ENCODE data around the gene FANCL. TPM values are rescaled to one million over a fixed set of nuclear protein-coding genes. Genes with fewer than 3 reads are reported as not detected.
"Not testable (repeated sequence)": the region's sequence is repeated elsewhere in the genome, so short reads cannot be mapped to it uniquely, and the experiment has no call there.

The FANCL gene
- total RNA-seq, 2 donors from 2014 or later = 12.2 to 19.5 TPM

DNA sequence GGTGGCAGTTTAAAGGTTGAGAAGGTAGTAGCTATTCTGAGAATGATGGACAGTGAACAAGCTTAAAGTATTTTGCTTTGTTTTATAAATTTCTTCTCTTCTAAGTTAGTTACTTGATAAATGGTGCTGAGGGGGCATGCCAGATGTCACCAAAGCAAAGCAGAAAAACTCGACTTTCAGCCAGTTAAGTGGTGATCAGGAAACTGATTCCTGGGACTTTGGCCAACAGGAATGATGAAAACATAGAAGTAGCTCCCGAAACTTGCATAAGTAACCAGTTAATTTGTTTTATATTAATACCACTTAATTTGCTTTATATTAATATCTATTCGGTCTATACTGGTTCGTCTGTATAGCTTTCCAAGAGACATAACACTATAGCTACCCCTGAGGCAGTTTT, 82.6 kb downstream of the FANCL start:
- intact Hi-C loops (cut with DNase I) = no loop called here
- no peak for DNase-seq
- H3K36me3 ChIP-seq (replicated peaks in 1 of 2; ENCODE audit: insufficient read depth in 1 of 2, low read depth in 2 of 2) = peaks cover 0 to 3% of the 10 kb centered on the region in 2 donors

DNA sequence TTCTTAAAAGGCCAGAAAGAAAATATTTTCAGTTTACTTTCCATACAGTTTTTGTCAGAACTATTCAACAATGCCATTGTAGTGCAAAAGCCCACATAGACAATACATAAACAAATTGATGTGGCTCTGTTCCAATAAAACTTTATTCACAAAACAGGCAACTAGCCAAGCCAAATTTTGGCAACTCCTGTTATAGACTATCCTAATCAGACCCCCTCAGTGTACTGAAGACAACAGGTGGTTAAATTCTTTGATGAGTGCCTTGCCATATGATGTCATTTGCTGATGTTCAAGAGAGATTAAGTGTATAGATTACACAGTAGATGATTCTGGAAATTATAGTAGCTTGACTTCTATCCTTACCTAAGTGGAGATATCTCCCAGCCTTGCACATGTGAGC, 83.4 kb downstream of the FANCL start:
- Histone ChIP-seq H3K4me3 (no peak overlapping the region), H3K27ac (no peak overlapping the region), H3K4me1 (no peaks in the 10 kb centered on the region), H3K36me3 (replicated peaks in 1 of 2; ENCODE audit: insufficient read depth in 1 of 2, low read depth in 2 of 2) (peaks cover 0 to 3% of the 10 kb centered on the region in 2 donors), H3K9me3 (no peaks in the 10 kb centered on the region), H3K27me3 (no peaks in the 10 kb centered on the region)
- intact Hi-C loops (cut with DNase I) = no loop called here
- DNase-seq (no peak), ATAC-seq (no peak)
- TF ChIP-seq, protein P1, sequence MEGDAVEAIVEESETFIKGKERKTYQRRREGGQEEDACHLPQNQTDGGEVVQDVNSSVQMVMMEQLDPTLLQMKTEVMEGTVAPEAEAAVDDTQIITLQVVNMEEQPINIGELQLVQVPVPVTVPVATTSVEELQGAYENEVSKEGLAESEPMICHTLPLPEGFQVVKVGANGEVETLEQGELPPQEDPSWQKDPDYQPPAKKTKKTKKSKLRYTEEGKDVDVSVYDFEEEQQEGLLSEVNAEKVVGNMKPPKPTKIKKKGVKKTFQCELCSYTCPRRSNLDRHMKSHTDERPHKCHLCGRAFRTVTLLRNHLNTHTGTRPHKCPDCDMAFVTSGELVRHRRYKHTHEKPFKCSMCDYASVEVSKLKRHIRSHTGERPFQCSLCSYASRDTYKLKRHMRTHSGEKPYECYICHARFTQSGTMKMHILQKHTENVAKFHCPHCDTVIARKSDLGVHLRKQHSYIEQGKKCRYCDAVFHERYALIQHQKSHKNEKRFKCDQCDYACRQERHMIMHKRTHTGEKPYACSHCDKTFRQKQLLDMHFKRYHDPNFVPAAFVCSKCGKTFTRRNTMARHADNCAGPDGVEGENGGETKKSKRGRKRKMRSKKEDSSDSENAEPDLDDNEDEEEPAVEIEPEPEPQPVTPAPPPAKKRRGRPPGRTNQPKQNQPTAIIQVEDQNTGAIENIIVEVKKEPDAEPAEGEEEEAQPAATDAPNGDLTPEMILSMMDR (IDR thresholded peaks at IDR 0.05) = no peak
- TF ChIP-seq POLR2A (IDR thresholded peaks at IDR 0.05) = no peak

More for the DNA sequence above, 82.6 kb downstream of the FANCL start:
- no peak overlapping the region for H3K4me3 ChIP-seq
- no peak for ATAC-seq
- H3K27me3 ChIP-seq = no peaks in the 10 kb centered on the region
- H3K27ac ChIP-seq = no peak overlapping the region
- WGBS, 2 donors = 70 to 71% methylated on average over 4 of the region's 4 CpGs
- H3K9me3 ChIP-seq = no peaks in the 10 kb centered on the region
- TF ChIP-seq POLR2A (IDR thresholded peaks at IDR 0.05) = no peak
- TF ChIP-seq, protein P1 (IDR thresholded peaks at IDR 0.05) = no peak
- no peaks in the 10 kb centered on the region for H3K4me1 ChIP-seq

DNA sequence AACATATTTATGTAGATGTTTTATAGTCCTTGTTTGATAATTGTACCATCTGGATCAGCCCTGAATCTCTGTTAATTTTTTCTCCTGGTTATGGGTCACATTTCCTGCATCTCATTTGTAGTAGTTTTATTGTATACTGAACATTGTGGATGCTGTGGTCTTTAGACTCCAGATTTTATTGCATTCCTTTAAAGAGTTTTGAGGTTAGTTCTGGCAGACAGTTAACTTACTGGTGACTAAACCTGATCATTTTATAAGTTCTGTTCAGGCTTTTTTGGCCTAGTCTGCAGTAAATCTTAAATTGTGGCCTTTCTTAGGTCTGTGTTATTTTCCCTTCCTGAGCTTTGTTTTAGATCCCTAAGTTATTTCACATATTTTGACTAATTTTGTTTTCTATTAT, 84.3 kb downstream of the FANCL start:
- Histone ChIP-seq H3K9me3 (no peaks in the 10 kb centered on the region), H3K4me1 (no peaks in the 10 kb centered on the region), H3K27ac (no peak overlapping the region), H3K27me3 (no peaks in the 10 kb centered on the region), H3K4me3 (no peak overlapping the region), H3K36me3 (replicated peaks in 1 of 2; ENCODE audit: insufficient read depth in 1 of 2, low read depth in 2 of 2) (peaks cover 0 to 3% of the 10 kb centered on the region in 2 donors)
- TF ChIP-seq POLR2A (IDR thresholded peaks at IDR 0.05) = no peak
- ATAC-seq (no peak), DNase-seq (no peak)
- intact Hi-C loops (cut with DNase I) = no loop called here

DNA sequence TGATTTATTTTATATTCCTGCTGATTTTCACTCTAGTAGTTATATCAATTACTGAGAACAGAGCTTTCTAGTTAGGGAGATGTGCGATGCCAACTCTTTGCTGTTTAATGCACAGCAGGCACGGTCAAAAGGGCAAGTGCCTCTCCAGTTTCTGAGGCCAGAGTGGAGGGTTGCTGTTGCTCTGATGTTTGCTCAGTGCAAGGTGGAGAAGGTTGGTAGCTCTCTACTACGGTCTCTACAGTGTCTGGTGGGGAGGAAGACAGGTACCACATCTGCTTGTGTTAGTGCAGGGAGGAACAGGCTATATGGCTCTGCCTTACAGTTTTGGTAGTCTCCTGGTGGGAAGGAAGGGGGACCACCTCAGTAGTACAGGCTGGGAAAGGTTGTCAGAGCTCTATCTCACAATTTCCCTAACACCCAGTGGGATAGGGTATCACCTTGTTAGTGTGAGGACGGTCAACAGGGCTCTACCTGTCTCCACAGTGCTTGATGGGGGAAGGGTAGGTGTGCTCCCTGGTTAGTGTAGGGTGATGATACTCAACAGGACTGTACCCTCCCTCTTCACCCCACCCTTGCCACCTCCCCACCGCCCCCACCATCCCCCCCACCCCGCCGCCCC, 85.9 kb downstream of the FANCL start:
- Histone ChIP-seq H3K4me1 (no peaks in the 10 kb centered on the region), H3K9me3 (no peaks in the 10 kb centered on the region), H3K27ac (no peak overlapping the region), H3K4me3 (no peak overlapping the region), H3K27me3 (no peaks in the 10 kb centered on the region), H3K36me3 (replicated peaks in 1 of 2; ENCODE audit: insufficient read depth in 1 of 2, low read depth in 2 of 2) (no peaks in the 10 kb centered on the region)
- TF ChIP-seq, protein P1 (IDR thresholded peaks at IDR 0.05) = no peak
- TF ChIP-seq POLR2A (IDR thresholded peaks at IDR 0.05) = no peak
- intact Hi-C loops (cut with DNase I) = no loop called here
- ATAC-seq = no peak
- 92 to 95% methylated on average over 5 to 7 of the region's 7 CpGs for WGBS, 2 donors
- no peak for DNase-seq

DNA sequence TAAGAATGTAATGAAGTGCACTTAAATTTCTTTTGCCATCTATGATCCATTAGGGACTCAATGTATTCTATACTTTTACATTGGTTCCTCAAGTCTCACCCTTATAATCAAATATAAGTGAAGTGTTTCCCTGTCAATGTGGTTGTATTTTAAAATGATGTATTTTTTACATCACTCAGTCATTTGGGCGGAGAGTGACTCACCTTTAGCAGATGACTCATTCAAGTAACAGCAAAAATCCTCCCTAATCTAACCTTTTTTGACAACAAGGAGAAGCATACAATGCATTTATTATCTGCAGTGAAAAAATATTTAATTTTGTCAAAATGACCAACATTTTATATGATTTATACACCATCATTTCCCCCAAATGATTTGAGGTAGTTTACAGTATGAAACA, 94.4 kb downstream of the FANCL start:
- WGBS, 2 donors = 85 to 92% methylated on average over 1 of the region's 1 CpG
- no peaks in the 10 kb centered on the region for H3K9me3 ChIP-seq
- TF ChIP-seq, protein P1 (IDR thresholded peaks at IDR 0.05) = no peak
- TF ChIP-seq POLR2A (IDR thresholded peaks at IDR 0.05) = no peak
- no peaks in the 10 kb centered on the region for H3K36me3 ChIP-seq (replicated peaks in 1 of 2; ENCODE audit: insufficient read depth in 1 of 2, low read depth in 2 of 2)
- H3K27me3 ChIP-seq = no peaks in the 10 kb centered on the region
- H3K4me3 ChIP-seq = no peak overlapping the region
- DNase-seq (no peak), ATAC-seq (no peak)
- H3K27ac ChIP-seq = no peak overlapping the region
- H3K4me1 ChIP-seq = no peaks in the 10 kb centered on the region
- intact Hi-C loops (cut with DNase I) = no loop called here

DNA sequence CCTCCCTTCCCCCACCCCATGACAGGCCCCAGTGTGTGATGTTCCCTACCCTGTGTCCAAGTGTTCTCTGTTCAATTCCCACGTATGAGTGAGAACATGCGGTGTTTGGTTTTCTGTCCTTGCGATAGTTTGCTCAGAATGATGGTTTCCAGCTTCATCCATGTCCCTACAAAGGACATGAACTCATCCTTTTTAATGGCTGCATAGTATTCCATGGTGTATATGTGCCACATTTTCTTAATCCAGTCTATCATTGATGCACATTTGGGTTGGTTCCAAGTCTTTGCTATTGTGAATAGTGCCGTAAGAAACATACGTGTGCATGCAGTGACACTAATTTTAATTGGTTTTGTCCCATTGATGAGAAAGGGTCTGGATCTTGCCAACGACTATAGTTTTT, 95.4 kb downstream of the FANCL start:
- H3K36me3 ChIP-seq (replicated peaks in 1 of 2; ENCODE audit: insufficient read depth in 1 of 2, low read depth in 2 of 2); H3K4me3 ChIP-seq; H3K9me3 ChIP-seq; H3K4me1 ChIP-seq; intact Hi-C loops (cut with DNase I); H3K27me3 ChIP-seq; DNase-seq; H3K27ac ChIP-seq; ATAC-seq: not testable (repeated sequence)
- WGBS, 2 donors = 96 to 99% methylated on average over 6 of the region's 6 CpGs
